HepG2 (cell line): ENCODE data around the gene SLC2A4. TPM values are rescaled to one million over a fixed set of nuclear protein-coding genes. Genes with fewer than 3 reads are reported as not detected.
A peak's percentile ranks its signal among the peaks of the same experiment; 100 is the strongest.

Experiments
- FOXC1 ChIP-seq: sonication (generic); formaldehyde crosslinking; IDR thresholded peaks from 2 replicates; pipeline ENCODE4 v1.8.0; 2022; ENCODE audit warnings: mild to moderate bottlenecking, missing genetic modification reagents, borderline replicate concordance
- NFAT5 ChIP-seq: sonication (generic); formaldehyde crosslinking; IDR thresholded peaks from 2 replicates; pipeline ENCODE4 v1.4.0; 2020; ENCODE audit warnings: missing genetic modification reagents
- PTBP1 ChIP-seq: fragments of 200-400 bp; formaldehyde crosslinking; IDR thresholded peaks from 2 replicates; pipeline ENCODE4 v1.6.1; 2018; ENCODE audit warnings: low read length, low read depth; ENCODE audit not compliant: poor library complexity, severe bottlenecking
- RXRA ChIP-seq: sonication (generic); formaldehyde crosslinking; IDR thresholded peaks from 2 replicates; pipeline ENCODE4 v1.5.1; 2020; ENCODE audit warnings: missing genetic modification reagents
- SALL2 ChIP-seq: sonication (generic); formaldehyde crosslinking; IDR thresholded peaks from 2 replicates; pipeline ENCODE4 v1.8.1; 2023; ENCODE audit warnings: mild to moderate bottlenecking, missing genetic modification reagents, inconsistent platforms
- TARDBP ChIP-seq: sonication (generic); formaldehyde crosslinking; IDR thresholded peaks from 2 replicates; pipeline ENCODE4 v1.8.0; 2022; ENCODE audit warnings: mild to moderate bottlenecking, missing genetic modification reagents
- ZBTB26 ChIP-seq: IDR thresholded peaks from 2 replicates; pipeline ENCODE4 v1.6.1; 2016; ENCODE audit warnings: missing compliant biosample characterization, missing genetic modification reagents, borderline replicate concordance
- ZHX1 ChIP-seq: sonication (generic); formaldehyde crosslinking; IDR thresholded peaks from 2 replicates; pipeline ENCODE4 v1.8.1; 2022; ENCODE audit warnings: low read depth, mild to moderate bottlenecking, missing genetic modification reagents
- polyA plus RNA-seq, 8 experiments: library from polyadenylated mRNA; depleted of rRNA in 3 of 8; stranded (reverse) in 7 of 8; unstranded in 1 of 8; fragments of >200 nt; fragmentation: Illumina TruSeq in 4 of 8; extraction: Trizol in 4 of 8; gene quantifications; 2 replicates each; pipeline versions ENCODE4 v1.2.1 to v1.2.3, GENCODE V29; 2011 to 2016; ENCODE audit warnings: low read depth in 4 of 8, missing spikeins in 1 of 8, mixed read lengths in 1 of 8; ENCODE audit not compliant: insufficient read depth in 1 of 8
- total RNA-seq, 5 experiments: library from RNA; depleted of rRNA; stranded (reverse); fragments of >200 nt; fragmentation: Illumina TruSeq; extraction: Trizol; gene quantifications; 2 replicates each; pipeline ENCODE4 v1.2.3, GENCODE V29; 2016; ENCODE audit warnings: low read depth in 1 of 5
- TF ChIP-seq, protein P1 (sequence below): sonication (generic); formaldehyde crosslinking; IDR thresholded peaks from 2 replicates; pipeline ENCODE4 v1.4.0; 2020; ENCODE audit warnings: missing genetic modification reagents, borderline replicate concordance
- TF ChIP-seq, protein P2 (sequence below): sonication (generic); formaldehyde crosslinking; IDR thresholded peaks from 2 replicates; pipeline ENCODE4 v1.5.0; 2020; ENCODE audit warnings: mild to moderate bottlenecking, missing genetic modification reagents, borderline replicate concordance

Gene SLC2A4
- total and polyA plus RNA-seq, 2 of the 13 experiments (the other 11 are each of a cell fraction or from before 2014, with no cell fraction given), result 4.9 to 5.8 TPM

DNA sequence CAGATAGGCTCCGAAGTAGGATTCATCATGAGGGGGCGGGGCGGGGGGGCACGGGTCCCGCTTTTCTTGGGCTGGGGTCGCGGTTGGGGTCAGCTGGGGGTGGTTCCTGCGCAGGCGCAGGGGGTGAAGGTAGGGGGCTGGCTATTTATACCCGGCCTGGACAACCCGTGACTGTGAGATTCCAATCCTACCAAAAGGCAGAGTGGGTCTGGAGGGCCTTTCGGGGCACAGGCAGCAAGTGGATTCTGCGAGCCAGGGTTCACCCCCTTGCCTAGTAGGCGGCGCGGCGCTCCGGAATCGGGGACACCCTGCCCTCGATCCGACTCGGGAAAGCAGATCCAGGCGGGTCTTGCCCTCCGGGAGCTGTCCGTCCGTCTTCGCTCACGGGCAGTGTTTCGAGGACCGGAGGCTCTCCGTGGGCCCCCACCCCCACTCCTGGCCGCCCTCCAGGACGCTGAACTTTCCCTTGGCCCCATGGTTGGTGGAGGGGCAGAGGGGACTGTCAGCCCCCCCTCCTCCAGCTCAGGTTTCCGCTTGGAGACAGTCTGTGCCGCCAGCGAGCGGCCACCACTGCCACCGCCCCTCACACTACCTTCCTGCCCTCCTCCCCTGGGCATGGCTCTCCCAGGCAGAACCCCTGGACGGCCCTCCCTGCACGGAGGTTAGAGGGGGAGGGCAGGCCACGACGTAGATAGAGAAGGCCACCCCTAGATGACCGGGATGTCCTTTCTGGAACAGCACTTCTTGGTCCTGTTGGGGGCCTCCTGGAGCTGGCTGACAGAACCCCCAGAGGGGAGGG is 634 bp downstream of the SLC2A4 start (continued):
- 0 out of 2 replicates have a peak, but pooled peaks have one; percentile 24 for TF ChIP-seq NFAT5 (CRISPR knock-in tag)
- no peak for TF ChIP-seq ZHX1
- TF ChIP-seq, protein P1, sequence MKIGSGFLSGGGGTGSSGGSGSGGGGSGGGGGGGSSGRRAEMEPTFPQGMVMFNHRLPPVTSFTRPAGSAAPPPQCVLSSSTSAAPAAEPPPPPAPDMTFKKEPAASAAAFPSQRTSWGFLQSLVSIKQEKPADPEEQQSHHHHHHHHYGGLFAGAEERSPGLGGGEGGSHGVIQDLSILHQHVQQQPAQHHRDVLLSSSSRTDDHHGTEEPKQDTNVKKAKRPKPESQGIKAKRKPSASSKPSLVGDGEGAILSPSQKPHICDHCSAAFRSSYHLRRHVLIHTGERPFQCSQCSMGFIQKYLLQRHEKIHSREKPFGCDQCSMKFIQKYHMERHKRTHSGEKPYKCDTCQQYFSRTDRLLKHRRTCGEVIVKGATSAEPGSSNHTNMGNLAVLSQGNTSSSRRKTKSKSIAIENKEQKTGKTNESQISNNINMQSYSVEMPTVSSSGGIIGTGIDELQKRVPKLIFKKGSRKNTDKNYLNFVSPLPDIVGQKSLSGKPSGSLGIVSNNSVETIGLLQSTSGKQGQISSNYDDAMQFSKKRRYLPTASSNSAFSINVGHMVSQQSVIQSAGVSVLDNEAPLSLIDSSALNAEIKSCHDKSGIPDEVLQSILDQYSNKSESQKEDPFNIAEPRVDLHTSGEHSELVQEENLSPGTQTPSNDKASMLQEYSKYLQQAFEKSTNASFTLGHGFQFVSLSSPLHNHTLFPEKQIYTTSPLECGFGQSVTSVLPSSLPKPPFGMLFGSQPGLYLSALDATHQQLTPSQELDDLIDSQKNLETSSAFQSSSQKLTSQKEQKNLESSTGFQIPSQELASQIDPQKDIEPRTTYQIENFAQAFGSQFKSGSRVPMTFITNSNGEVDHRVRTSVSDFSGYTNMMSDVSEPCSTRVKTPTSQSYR (CRISPR knock-in tag), result peak; percentile 88
- no peak for TF ChIP-seq FOXC1 (CRISPR knock-in tag)
- 0 out of 2 replicates have a peak, but pooled peaks have one; percentile 28 for TF ChIP-seq ZBTB26
- 0 out of 2 replicates have a peak, but pooled peaks have one; percentile 36 for TF ChIP-seq SALL2 (CRISPR knock-in tag)
- TF ChIP-seq, protein P2, sequence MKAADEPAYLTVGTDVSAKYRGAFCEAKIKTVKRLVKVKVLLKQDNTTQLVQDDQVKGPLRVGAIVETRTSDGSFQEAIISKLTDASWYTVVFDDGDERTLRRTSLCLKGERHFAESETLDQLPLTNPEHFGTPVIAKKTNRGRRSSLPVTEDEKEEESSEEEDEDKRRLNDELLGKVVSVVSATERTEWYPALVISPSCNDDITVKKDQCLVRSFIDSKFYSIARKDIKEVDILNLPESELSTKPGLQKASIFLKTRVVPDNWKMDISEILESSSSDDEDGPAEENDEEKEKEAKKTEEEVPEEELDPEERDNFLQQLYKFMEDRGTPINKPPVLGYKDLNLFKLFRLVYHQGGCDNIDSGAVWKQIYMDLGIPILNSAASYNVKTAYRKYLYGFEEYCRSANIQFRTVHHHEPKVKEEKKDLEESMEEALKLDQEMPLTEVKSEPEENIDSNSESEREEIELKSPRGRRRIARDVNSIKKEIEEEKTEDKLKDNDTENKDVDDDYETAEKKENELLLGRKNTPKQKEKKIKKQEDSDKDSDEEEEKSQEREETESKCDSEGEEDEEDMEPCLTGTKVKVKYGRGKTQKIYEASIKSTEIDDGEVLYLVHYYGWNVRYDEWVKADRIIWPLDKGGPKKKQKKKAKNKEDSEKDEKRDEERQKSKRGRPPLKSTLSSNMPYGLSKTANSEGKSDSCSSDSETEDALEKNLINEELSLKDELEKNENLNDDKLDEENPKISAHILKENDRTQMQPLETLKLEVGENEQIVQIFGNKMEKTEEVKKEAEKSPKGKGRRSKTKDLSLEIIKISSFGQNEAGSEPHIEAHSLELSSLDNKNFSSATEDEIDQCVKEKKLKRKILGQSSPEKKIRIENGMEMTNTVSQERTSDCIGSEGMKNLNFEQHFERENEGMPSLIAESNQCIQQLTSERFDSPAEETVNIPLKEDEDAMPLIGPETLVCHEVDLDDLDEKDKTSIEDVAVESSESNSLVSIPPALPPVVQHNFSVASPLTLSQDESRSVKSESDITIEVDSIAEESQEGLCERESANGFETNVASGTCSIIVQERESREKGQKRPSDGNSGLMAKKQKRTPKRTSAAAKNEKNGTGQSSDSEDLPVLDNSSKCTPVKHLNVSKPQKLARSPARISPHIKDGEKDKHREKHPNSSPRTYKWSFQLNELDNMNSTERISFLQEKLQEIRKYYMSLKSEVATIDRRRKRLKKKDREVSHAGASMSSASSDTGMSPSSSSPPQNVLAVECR, result no peak; the same call in 1 of the 2 replicates
- TF ChIP-seq PTBP1, result no peak
- 0 out of 2 replicates have a peak, but pooled peaks have one; percentile 50 for TF ChIP-seq RXRA (CRISPR knock-in tag)
- no peak for TF ChIP-seq TARDBP
